Measurements from ENCODE around the gene CDH23. TPM values are rescaled to one million over a fixed set of nuclear protein-coding genes. Genes with fewer than 3 reads are reported as not detected.

CDH23 gene
- total RNA-seq, 2 experiments from 2014 or later: 3.7 to 5.3 TPM

DNA sequence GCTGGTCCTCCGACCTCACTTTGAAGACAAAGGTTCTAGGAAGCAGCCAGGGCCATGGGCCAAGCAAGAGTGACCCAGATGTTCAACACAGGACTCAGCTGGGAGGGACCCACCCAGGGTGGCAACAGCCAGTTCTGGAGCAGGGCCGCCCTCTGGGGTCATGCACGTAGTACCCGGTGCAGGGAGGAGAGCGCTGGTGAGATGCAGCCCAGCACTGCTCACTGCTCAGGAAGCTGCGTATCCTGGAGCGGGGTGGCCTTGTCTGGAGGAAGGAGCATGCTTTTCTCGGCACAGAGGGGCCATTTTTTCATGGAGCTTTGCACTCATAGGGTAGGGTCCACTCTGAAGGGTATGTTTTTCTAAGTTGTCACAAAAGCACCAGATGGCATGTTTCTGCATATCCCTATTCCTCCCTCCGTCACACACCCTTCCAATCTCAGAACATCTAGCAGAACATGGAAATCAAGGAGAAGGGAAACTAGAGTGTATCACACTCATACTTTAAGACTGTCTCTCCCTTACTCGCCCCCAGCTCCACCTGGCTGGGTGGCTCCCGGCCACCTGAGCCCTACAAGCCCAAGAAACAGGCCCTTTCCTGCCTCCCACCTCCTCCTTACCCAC is 132.6 kb downstream of the CDH23 start:
- Mint-ChIP-seq H3K4me3 (no peak overlapping the region), H3K27me3 (no peaks in the 10 kb centered on the region), H3K27ac (no peak overlapping the region), H3K4me1 (peaks cover 6% of the 10 kb centered on the region), H3K9me3 (no peaks in the 10 kb centered on the region), H3K36me3 (no peaks in the 10 kb centered on the region)
- POLR2A ChIA-PET: no interaction called here
- ATAC-seq (ENCODE audit: low read depth) (no peak), DNase-seq (no peak)

DNA sequence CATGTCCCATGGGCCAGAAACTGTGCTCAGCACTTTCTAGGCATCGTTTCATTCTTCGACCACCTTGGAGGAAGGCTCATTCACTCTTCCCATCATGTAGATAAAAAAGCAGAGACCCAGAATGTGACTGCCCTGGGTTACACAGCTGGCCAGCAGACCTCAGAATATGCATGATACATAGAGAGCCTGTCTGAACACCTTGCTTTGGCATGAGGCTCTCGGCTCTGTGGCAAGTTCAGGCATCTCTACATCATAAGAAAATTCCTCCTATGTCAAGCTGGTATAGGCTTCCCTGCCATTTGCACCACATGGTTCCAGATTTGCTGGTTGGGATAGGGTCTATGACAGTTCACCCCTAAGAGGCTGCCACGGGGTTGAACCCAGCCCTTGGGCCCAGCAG is 134.1 kb downstream of the CDH23 start:
- H3K9me3 Mint-ChIP-seq: no peaks in the 10 kb centered on the region
- H3K36me3 Mint-ChIP-seq: no peaks in the 10 kb centered on the region
- ATAC-seq (ENCODE audit: low read depth) (no peak), DNase-seq (no peak)
- no peak overlapping the region for H3K4me3 Mint-ChIP-seq
- POLR2A ChIA-PET: no interaction called here
- peaks cover 6% of the 10 kb centered on the region for H3K4me1 Mint-ChIP-seq
- H3K27me3 Mint-ChIP-seq: no peaks in the 10 kb centered on the region
- H3K27ac Mint-ChIP-seq: no peak overlapping the region

DNA sequence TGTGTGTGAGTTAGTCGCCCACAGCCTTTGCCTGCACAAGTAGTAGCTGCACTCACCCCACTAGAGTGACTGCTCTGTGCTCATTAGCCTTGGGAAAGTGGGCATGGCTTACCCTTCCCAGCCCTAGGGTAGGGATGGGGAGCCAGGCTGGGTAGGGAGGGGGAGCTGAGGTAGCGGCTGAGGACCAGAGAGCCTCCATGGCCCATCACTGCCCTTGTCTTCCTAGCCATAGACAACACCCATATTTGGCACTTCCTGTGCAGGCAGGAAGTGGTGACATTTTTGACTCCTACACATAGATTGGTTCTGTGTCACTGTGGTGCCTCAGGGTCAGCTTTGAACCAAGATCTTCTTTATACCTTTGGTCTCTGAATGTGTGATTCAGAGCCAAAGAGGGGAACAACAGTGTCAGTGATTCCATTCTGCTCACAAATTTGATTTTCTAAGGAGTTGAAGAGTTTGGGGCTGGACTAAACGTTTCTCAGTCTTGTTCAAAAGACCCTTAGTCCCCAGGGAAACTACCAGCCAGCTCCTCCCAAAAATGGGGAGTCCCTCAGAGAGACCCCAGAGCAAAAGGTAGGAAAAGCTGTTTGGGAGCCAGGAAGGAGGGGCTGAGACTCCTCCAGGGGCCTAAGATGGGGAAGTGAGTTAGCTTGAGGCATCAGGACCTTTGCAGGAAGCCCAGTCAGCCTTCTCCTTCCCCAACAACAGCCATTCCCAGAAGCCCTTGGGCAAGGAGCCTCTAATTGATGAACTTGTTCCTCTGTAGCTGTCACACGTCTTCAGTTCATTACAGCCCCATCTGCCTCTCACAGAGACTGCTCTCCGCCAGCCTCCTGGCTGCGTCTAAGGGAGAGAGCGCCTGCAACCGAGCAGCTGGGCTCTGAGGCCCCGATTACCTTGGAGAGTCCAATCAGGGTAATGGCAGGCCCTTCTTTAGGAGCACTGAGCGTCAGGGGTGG is 135.0 kb downstream of the CDH23 start:
- Mint-ChIP-seq H3K36me3 (no peaks in the 10 kb centered on the region), H3K9me3 (no peaks in the 10 kb centered on the region), H3K27me3 (no peaks in the 10 kb centered on the region), H3K4me1 (peaks cover 7% of the 10 kb centered on the region), H3K4me3 (no peak overlapping the region), H3K27ac (peak overlapping the region; percentile 35)
- POLR2A ChIA-PET: interaction anchor here (0.6 kb wide), 1 partner anchor 119 kb away, joined by 4 read pairs; no protein-coding TSS in a partner anchor
- ATAC-seq (ENCODE audit: low read depth) (peak; percentile 78), DNase-seq (no peak)

DNA sequence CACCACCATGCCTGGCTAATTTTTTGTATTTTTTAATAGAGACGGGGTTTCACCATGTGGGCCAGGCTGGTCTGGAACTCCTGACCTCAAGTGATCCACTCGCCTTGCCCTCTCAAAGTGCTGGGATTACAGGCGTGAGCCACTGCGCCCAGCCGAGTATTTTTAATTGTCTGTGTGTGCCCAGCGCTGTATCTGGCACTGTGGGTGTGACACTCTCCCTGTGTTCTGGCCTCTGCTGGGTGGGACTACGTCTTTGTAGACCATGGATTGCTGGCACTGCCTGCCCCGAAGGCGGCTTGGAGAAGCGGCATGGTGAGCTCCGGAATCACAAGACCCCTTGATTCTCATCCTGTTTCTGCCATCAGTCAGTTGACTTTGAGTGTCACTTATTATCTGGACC is 136.2 kb downstream of the CDH23 start:
- POLR2A ChIA-PET: no interaction called here
- peaks cover 7% of the 10 kb centered on the region for H3K4me1 Mint-ChIP-seq
- ATAC-seq (ENCODE audit: low read depth): no peak
- H3K36me3 Mint-ChIP-seq: no peaks in the 10 kb centered on the region
- no peak for DNase-seq
- H3K9me3 Mint-ChIP-seq: no peaks in the 10 kb centered on the region
- no peak overlapping the region for H3K27ac Mint-ChIP-seq
- H3K27me3 Mint-ChIP-seq: no peaks in the 10 kb centered on the region
- no peak overlapping the region for H3K4me3 Mint-ChIP-seq

DNA sequence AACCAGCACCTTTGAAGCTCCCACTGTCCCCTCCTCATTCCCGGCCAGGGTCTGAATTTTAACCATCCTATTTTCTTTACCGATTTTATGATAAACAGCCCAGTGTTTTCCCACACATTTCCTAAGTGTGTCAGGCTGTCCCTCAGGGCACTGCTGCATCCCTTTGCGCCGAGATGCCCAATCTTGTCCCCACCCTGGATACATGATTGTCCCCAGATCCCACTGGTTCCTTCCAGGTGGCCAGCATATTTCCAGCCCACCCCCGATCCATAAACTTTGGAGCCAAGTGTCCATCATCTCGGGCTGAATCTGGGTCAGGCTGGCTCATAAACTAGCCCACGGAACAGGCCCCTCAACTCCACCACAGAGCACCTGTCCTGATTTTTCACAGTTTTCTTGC is 137.2 kb downstream of the CDH23 start:
- Mint-ChIP-seq H3K36me3 (no peaks in the 10 kb centered on the region), H3K27ac (no peak overlapping the region), H3K4me1 (peaks cover 7% of the 10 kb centered on the region), H3K9me3 (no peaks in the 10 kb centered on the region), H3K27me3 (no peaks in the 10 kb centered on the region), H3K4me3 (no peak overlapping the region)
- no peak for DNase-seq
- ATAC-seq (ENCODE audit: low read depth): no peak
- POLR2A ChIA-PET: no interaction called here

DNA sequence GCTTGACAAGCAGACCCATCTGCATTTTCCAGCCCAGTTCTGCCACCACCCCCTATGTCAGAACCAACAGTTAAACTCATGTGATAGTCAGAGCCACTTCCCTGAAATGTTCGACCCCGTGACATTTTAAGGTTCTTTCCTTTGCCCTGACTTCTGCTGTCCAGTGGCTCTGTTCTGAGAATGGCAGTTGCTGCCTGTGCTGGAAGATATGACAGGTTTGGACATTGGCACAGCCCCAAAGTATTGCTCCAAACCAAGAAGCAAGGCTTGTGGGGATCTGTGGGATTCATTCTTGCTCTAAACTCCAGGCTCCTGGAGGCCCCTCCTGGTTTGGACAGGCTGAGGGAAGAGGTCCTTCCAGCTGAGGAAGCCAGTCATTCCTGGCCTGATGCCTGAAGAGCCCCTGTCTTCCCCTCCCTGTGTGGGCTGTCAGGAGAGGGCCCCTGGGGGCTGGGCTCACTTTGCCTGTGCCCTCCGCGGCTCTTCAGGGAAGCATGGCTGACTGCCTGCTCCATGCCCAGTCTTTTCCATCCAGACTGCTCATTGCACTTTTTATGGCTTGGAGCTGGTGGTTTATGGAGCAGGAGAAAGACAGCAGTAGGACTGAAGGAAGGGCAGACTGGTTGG is 138.0 kb downstream of the CDH23 start:
- H3K27ac Mint-ChIP-seq: no peak overlapping the region
- H3K4me1 Mint-ChIP-seq: peaks cover 7% of the 10 kb centered on the region

DNA sequence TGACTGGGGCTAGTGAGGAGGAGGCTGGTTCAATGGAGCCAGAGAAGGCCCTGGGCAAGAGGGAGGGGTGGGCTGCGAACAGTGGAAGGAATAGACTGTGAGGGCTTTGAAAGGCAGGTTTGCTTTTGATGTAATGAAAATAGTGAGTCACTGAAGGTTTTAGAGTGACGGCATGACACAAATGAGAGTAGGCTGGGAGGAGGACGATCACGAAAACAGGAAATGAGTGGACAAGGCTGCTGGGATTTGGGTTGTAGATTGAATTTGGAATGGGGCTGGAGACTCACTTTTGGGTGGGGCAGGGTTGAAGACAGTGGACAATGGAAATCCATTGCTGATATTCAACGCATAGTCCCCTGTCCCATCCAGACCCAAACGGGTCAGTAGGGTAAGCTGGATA is 139.6 kb downstream of the CDH23 start:
- Mint-ChIP-seq H3K9me3 (no peaks in the 10 kb centered on the region), H3K4me1 (peaks cover 6% of the 10 kb centered on the region), H3K4me3 (no peak overlapping the region), H3K27ac (no peak overlapping the region), H3K27me3 (peaks cover 3% of the 10 kb centered on the region), H3K36me3 (no peaks in the 10 kb centered on the region)
- DNase-seq (no peak), ATAC-seq (ENCODE audit: low read depth) (no peak)
- POLR2A ChIA-PET: no interaction called here

More for the DNA sequence above, 138.0 kb downstream of the CDH23 start:
- no peak for DNase-seq
- no peak for ATAC-seq (ENCODE audit: low read depth)
- H3K36me3 Mint-ChIP-seq: no peaks in the 10 kb centered on the region
- POLR2A ChIA-PET: no interaction called here
- H3K4me3 Mint-ChIP-seq: no peak overlapping the region
- peaks cover 3% of the 10 kb centered on the region for H3K27me3 Mint-ChIP-seq
- H3K9me3 Mint-ChIP-seq: no peaks in the 10 kb centered on the region

DNA sequence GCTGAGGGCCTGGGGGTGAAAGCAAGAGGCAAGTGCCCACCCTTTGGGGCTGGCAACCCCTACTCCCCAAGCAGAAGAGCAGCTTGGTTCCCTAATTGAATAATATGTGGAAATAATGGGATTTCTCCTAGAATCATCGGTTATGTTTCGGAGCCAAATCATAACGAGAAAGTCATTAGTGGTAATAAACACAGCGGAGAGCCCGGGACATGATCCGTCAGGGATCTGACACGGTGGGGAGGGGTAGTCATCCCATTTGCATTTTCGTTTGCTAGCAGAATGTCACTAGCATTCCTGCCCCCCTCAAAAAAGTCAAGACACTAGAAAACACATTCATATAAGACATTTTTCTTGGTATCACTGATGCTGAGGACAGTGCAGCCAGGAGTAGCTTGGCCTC is 140.4 kb downstream of the CDH23 start:
- ATAC-seq (ENCODE audit: low read depth) (no peak), DNase-seq (no peak)
- no peaks in the 10 kb centered on the region for H3K36me3 Mint-ChIP-seq
- H3K27me3 Mint-ChIP-seq: peaks cover 3% of the 10 kb centered on the region
- H3K9me3 Mint-ChIP-seq: no peaks in the 10 kb centered on the region
- H3K27ac Mint-ChIP-seq: no peak overlapping the region
- H3K4me1 Mint-ChIP-seq: peaks cover 1% of the 10 kb centered on the region
- POLR2A ChIA-PET: interaction anchor here (0.6 kb wide), 1 partner anchor 783 kb away, joined by 3 read pairs; no protein-coding TSS in a partner anchor
- H3K4me3 Mint-ChIP-seq: no peak overlapping the region

DNA sequence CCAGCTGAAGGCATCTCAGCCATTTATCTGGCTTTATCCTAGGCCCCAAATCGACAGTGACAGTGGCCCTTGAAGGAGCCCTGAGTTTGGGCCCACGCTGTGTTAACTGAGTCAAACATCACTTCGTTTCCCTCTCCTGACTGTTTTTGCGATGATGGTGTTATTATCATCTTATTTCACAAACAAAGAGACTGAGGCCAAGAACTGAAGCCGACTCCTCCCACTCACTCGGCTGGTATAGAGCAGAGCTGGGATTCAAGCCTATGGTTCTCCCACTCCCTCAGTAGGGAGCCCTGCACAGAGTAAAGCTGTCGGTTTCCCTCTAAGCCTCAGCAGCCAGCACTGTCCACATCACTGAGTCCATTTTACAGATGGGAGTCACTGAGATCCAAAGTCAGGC is 141.0 kb downstream of the CDH23 start:
- Mint-ChIP-seq H3K27ac (no peak overlapping the region), H3K4me3 (no peak overlapping the region), H3K27me3 (peaks cover 3% of the 10 kb centered on the region), H3K4me1 (peaks cover 1% of the 10 kb centered on the region), H3K36me3 (no peaks in the 10 kb centered on the region), H3K9me3 (no peaks in the 10 kb centered on the region)
- POLR2A ChIA-PET: no interaction called here
- no peak for ATAC-seq (ENCODE audit: low read depth)
- no peak for DNase-seq

DNA sequence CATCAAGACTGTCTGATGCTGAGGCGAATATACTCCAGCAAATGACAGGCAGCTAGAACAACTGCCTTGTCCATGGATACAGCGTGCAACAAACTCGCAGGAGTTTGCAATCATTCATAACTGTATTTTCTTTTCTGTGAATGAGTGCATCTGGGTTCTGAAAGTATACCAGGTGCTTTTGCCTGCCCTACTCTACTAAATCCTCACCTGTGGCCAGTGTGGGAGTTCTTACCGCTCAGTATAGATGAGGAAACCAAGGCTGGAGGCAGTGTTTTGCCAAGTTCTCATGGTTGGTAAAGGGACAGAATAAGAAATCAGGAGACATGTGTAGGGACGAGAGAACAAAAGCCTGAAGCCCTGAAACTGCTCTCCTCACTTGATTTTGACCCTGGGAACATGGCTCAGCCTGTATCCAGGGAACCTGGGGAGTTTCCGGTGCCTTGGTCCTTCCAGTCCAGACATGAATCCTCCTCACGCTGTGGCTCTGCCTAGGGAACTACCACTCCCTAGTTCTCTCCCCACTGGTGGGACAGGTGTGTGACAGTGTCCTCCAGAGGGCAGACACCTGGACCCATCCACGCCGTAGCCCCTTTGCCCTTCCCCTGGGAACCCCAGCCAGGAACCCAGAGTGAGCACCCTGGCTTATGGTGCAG is 142.0 kb downstream of the CDH23 start:
- no peak for DNase-seq
- Mint-ChIP-seq H3K4me3 (no peak overlapping the region), H3K27ac (no peak overlapping the region)

DNA sequence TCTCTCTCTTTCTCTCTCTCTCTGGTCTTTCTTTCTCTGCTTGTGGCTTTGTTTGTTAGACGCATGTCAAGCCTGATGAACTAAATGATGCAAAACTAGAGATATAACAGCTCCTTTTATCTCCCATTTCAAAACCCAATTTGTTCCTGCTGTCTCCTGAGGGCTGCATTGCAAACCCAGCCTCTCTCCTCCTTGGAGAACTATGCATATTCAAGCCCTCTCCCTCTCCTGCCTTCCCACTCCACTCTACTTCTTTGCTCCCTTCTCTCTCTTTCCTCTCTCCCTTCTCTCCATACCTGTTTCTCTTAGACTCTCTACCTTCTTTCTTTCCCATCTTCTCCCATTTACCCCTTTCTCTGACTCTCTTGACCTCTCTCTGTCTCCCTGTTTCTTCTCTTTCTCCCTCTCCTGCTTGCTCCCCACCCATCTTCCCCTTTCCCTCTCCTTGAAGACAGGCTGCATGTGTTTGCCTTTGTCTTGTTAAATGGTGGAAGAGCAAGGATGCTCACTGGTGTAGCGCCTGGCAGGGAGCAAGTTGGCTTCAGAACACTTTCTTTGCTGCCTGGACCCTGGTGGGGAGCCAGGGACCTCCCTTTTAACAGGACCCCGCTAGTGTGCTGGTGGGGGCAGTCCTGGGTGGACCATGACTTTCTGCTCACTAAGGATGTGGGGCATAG is 142.9 kb downstream of the CDH23 start:
- ATAC-seq (ENCODE audit: low read depth) (no peak), DNase-seq (no peak)
- Mint-ChIP-seq H3K9me3 (no peaks in the 10 kb centered on the region), H3K27ac (peak overlapping the region; percentile 0), H3K36me3 (no peaks in the 10 kb centered on the region), H3K4me3 (no peak overlapping the region), H3K4me1 (peaks cover 1% of the 10 kb centered on the region), H3K27me3 (peaks cover 3% of the 10 kb centered on the region)
- POLR2A ChIA-PET: no interaction called here

More for the DNA sequence above, 142.0 kb downstream of the CDH23 start:
- H3K27me3 Mint-ChIP-seq: peaks cover 3% of the 10 kb centered on the region
- POLR2A ChIA-PET: no interaction called here
- no peaks in the 10 kb centered on the region for H3K9me3 Mint-ChIP-seq
- peaks cover 1% of the 10 kb centered on the region for H3K4me1 Mint-ChIP-seq
- ATAC-seq (ENCODE audit: low read depth): no peak
- H3K36me3 Mint-ChIP-seq: no peaks in the 10 kb centered on the region

DNA sequence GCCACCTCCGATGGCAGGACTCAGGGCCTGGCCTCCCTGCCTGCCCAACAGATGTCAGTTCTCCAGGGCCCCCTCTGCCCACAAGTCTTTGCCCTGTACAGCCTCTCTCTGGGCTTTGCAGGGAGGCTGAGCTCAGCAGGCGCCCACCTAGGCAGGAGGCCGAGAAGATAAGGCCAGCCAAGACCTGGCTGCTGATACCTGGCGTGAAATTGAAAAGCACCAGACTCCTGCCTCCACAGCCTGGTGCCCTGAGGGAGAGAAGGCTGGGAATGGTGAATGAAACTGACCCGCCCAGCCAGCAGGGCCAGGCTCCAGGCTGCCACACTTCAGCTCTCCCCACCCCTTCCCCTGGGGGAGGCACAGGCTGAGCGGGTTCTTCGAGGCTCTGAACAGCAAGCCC is 145.8 kb downstream of the CDH23 start:
- H3K4me3 Mint-ChIP-seq: no peak overlapping the region
- no peak overlapping the region for H3K27ac Mint-ChIP-seq
- H3K27me3 Mint-ChIP-seq: peaks cover 3% of the 10 kb centered on the region
- no peaks in the 10 kb centered on the region for H3K4me1 Mint-ChIP-seq
- ATAC-seq (ENCODE audit: low read depth) (no peak), DNase-seq (no peak)
- no peaks in the 10 kb centered on the region for H3K36me3 Mint-ChIP-seq
- no peaks in the 10 kb centered on the region for H3K9me3 Mint-ChIP-seq
- POLR2A ChIA-PET: no interaction called here

DNA sequence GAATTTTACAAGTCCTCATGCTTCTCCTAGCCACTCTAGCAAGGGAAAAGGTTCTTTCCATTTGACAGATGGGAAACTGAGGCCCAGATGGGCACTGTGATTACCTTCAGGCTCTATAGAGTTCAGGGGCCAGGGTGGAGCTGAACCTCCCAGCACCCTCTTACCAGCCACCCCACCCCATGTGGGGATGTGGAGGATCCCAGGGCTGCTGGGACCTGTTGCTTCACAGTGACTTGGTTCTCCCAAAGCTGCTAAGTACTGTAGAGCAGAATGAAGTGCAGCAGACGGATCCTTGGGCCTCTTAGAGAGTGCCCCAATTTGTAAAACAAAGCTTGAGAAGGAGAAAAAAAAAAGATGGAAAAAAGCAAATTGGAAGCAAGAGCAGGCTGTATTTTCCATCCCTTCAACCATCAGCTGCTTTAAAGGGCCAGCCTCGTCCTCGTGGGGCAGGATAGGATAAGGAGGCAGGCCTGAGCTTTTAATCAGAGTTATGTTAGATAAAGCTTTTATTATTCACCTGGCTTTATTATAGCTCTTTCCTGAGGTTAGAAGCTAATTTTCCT is 147.0 kb downstream of the CDH23 start:
- no peaks in the 10 kb centered on the region for H3K36me3 Mint-ChIP-seq

More for the DNA sequence above, 147.0 kb downstream of the CDH23 start:
- Mint-ChIP-seq H3K4me1 (no peaks in the 10 kb centered on the region), H3K4me3 (no peak overlapping the region), H3K27ac (no peak overlapping the region), H3K9me3 (no peaks in the 10 kb centered on the region), H3K27me3 (peaks cover 3% of the 10 kb centered on the region)
- no peak for ATAC-seq (ENCODE audit: low read depth)
- POLR2A ChIA-PET: no interaction called here
- DNase-seq: no peak

Measured in activated naive CD8-positive, alpha-beta T cell treated with anti-CD3 and anti-CD28 coated beads, Interleukin-2, amount 10 ng/mL, durations not matched to agents 7 days and 5 days (primary cell).